NCI-H146 (cell line): ENCODE results near the gene ACSL6.
A peak's percentile ranks its signal among the peaks of the same experiment; 100 is the strongest.

Experiments used
- DNase-seq: peaks from one replicate; lab custom pipeline; 2025; lab: John Stamatoyannopoulos, UW

Gene ACSL6

GRCh38 chr5:132016721-132017250 lies 5.3 kb upstream of the ACSL6 start:
- DNase-seq: no peak

DNA sequence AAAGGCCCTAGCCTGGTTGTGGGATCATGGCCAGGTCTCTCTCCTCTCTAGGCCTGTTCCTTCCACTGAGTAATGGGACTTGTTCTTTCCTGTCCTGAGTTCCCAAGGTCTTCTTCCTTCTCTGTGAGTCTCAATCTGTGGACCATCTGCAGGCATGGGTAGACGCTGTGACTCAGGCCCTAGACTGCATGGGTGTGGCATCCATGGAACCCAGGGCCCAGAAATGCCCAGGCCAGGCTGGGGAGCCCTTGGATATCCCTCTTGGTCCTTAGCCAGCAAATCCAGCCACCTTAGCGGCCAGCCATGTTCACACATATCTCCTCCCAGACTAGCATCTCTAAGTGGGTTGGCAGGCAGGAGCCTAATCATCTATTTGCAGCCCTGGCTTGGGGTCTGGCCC lies 2.3 kb upstream of the ACSL6 start:
- DNase-seq: no peak

GRCh38 chr5:132013006-132013689 lies 1.7 kb upstream of the ACSL6 start:
- DNase-seq: no peak

DNA sequence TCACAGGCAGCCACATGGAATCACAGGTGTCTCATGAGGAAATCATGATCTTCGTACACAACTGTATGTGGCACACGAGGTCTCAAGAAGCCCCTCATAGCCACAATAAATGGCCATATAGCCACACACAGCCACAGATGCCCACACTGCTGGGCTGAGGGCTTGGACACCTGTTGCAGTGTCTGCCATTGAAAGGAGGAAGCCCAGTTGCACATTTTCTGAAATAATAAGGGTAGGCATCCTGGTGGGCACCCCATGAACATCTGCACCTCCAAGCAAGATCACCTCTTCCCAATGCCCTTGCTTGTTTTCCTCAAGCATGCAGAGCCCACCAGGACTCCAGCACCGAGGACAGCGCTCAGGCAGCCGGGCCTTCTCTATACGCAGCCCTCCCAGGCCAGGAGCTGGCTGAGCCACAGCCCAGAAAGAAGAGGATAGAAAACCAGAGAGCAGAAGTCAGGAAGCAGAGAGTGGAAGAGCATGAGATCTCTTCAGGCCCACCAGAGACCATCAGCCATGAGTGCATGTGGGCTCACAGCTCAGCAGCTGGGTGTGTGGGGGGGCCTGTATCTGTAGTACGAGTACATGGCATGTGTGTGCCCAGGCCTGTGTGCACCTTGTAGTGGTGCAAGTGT lies 1.0 kb upstream of the ACSL6 start:
- no peak for DNase-seq

DNA sequence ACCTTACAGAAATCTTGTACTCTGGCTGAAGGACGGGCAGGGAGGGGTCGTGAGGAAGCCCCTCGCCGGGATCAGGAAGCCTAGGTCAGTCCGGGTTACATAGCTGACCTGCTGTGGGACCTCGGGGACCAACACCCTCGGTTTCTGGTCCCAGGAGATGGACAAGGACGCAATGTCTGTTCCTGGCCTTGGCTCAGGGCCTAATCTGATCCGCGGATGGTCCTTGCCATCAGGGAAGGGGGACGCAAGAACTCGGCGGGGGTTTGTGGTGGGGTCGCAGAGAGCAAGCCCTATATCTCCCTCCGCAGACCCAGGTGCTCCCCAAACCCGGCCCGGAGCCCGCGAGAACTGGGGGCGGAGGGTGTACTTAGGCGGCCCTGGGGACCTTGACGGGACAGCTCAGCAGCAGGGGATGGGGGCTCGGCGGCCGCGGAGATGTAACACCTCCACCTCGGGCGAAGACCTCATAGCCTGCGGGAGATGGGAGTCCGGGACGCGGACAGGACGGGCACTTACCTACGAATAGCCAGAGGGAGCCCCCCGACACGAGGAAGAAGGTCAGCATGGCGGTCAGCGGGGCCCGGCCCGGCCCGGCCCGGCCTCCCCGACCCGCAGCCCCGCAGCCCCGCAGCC lies 353 bp downstream of the ACSL6 start:
- DNase-seq: no peak

DNA sequence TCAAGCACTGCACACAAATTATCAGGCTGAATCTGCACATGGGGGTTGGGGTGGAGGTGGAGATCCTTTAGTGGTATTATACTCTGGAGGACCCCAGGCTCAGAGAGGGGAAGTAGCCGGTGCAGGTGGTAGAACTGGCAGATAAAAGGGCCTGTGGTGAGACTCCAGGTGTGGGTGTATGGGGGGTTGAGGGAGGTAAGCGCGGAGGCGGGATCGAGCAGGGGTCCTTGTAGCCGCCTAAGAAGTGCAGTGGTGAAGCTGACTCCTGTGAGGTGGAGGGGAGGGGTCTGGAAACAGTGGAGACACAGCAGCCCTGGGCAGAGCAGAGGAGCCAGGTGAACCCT lies 841 bp downstream of the ACSL6 start:
- DNase-seq: no peak

DNA sequence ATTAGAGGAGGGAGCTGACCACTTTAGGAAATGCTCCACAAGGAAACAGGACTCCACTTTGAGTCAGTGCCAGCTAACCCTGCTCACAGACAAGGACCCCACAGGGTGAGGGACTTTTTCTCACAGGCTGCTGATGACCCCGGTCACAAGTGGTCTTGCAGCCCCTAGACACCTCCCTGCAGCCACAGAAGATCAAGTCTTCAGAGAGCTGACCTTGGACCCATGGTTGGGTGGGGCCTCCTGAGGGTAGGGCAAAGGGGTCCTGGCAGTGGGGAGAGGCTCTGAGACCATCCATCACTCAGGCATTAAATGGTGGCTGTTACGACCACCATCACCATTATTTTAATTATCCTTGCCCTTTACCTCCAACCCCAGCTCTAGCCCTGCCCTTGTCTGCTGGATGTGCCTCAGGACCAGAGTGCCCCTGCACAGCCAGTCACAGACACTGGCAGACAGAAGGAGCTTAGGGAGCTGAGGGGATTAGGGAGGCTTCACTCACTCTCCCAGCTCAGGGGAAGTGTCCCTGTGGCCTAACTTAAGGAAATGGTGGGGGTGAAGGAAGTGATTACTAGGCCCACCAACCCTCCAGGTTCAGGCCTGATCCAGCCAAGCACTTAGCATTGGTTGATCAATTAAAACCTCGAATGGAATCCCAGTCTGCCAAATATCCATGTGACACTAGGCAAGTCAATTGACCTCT lies 1.6 kb downstream of the ACSL6 start:
- no peak for DNase-seq

DNA sequence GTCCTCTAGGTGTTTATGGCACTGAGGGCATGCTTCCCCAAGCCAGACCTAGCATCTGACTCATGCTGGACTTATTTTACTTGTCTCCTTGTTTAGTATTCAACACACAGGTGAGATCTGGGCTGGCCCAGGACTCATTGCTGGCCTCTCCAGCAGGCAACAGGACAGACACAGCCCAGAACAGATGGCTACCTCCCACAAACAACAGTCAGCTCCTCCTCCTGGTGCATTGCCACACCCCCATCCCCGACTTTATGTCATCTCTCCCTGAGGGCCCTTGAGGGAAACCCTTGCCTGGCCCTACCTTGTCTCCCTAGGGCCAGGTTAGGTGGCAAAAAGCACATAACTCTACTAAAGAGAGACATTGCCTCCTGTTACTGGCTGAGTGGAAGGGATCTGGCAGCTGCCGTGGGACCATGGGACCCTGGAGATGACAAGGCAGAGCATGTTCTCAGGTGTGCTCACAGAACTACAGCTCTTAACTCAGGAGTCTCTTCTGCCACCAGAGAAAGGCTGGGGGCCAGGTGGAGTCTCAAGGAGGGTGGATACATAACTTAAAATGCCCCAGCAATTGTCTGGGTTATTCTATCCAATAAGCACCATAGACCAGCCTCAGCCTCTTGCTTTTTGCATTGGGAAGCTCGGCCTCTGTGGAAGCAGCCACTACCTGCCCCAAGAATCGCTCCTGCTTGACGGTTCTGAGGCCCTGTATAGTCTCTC lies 2.3 kb downstream of the ACSL6 start:
- no peak for DNase-seq

- no peak for DNase-seq
Measured at GRCh38 chr5:132008163-132008473, 3.3 kb downstream of the ACSL6 start.

DNA sequence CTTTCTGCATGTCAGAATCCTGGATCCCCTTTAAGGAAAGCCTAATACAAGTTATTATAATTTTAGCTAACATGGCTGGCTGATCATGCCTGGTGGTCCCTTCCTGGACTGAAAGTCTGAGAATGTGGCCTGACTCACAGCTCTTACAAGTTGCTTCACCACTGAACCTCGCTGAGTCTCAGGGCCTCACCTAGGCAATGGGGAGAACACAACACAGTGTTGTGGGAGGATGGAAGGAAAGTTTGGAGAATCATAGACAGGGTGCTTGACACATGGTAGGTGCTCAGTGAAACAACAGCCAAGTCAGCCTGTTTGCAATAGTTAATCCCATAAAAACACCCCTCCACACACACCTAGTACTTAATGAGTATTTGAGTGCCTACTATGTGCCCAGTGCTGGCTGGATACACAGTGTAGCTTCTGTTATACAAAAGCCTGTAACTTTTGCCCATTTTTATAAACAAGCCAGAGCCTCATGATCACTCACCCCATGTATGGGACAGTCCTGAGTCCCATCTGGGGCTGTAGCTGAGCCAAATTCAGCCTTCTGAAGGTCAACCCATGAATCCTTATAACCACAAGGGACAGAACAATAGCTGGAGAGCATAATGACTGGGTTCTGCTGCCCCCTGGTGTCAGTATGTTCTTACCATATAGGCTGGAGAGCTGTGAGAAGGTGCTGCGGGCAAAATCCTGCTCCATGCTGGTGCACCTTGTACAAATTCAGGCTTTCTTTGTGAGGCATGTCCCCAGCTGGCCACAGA lies 3.9 kb downstream of the ACSL6 start:
- DNase-seq: peak; percentile 78

DNA sequence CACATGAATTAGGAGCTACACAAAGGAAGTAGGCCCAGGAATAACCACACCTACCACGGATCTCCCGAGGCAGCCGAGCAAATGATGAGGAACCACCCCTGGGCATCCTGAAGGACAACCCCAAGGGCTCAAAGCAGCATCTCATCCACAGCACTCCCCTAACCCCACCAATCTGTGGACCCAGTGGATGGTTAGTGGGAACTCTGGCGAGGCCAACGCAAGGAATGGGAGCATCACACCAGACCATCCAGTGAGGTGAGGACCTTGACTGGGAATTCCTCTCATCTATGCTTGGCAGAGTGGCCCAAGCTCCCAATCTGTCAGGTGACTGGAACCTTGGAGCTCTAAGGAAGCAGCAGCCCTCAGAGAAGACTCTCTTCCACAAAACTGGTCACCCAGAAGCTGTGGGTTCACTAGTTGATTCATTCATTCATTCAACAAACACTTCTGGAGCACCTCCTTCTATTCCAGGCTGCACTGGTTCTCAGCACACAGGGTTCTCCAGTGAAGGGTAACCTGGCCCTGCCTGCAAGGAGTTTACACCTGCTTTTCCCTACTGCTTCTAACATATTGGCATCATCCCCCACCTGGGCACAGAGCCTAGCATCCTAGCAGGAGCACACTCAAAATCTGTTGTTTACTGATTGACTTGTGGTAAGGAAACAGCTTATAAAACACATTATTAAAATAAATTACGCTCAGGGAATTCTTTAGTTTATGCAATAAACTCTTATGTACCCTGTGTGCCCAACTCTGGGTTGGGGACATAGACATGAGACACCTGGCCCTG lies 4.9 kb downstream of the ACSL6 start:
- DNase-seq: no peak

GRCh38 chr5:132005591-132005990 lies 5.9 kb downstream of the ACSL6 start:
- DNase-seq: no peak

GRCh38 chr5:132003982-132004381 lies 7.5 kb downstream of the ACSL6 start:
- DNase-seq: no peak

DNA sequence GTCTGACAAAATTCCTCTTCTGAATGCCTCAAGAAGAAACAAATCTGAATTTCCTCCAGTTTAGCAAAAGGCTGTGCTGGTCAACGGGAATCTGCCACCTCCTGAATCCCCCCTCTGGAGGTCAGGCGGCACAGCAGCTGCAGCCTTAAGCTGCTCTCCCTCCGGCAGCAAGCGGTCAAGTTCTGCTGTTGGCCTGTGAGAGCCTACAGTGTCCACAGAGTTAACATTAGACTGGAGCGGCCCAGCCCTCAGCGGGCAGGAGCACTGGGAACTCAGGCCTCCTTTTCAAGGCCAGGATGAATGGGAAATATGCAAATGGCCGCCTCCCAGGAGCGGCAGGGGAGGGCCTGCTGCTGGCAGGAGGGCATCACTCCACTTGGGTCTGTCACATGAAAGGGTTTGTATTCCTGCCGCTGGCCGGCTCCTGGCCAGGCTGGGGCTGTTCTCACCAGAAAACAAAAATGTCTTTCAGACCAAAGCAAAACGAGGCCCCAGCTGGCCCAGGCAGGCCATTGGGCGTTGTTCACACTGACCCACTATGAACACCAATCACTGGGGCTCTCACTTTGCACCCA lies 8.2 kb downstream of the ACSL6 start:
- DNase-seq: no peak

DNA sequence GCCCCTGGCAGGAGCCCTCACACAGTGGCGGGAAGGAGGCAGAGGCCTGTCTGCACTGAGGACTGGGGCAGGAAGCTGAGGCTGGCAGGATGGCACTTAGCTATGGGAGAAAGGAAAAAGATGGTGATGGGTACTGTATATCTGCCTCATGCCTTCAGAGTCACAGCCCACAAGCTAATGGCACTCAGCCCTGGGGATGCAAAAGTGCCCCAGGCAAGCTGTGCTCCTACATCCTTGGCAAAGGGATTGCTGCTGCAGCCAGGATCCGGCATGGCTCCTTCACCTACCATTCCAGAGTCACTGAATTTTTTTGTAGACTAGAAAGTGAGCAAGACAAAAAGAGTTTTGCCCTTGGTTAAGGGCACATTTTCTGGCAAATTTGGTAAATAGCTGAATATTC lies 8.7 kb downstream of the ACSL6 start:
- no peak for DNase-seq

DNA sequence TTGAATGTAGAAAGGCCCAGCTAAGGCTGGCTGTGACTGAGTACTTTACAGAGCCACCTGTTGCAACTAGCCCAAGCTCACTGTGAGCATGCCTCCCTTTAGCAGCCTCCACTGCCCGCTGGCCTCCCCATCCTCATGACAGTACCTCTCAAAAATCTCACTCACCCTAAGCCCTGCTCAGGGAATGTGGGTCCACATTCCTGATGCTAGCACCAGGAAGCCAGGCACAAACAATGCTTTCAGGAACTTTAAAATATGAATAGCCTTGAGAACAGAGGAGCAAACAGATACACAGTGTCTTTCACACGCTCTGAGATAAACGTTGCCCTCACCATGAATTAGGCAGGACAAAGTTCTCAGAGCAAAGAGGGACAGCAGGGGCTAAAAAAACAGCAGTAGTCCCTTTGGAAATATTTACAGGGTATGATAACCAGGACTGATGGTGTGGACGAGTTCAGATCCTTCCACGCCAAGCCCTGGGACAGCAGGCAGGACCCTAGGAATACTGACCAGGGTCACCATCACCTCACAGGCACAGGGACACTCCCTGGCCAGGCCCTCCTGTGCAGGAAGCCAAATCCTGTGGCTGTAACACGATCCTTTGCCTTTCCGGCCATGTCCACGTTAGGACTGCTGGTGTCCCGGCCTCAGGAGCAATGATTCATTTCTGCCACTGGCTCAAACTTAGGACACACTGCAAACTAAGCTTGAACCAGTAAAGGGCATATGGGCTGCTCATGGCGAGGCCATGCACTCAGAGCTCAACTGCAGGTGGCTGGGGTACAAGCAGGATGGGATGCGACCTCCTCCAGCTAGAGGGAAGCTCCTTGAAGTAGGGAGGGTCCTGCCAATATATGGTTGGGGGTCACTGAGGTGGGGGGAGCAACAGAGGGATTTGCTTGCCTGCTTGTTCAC lies 9.6 kb downstream of the ACSL6 start:
- no peak for DNase-seq

DNA sequence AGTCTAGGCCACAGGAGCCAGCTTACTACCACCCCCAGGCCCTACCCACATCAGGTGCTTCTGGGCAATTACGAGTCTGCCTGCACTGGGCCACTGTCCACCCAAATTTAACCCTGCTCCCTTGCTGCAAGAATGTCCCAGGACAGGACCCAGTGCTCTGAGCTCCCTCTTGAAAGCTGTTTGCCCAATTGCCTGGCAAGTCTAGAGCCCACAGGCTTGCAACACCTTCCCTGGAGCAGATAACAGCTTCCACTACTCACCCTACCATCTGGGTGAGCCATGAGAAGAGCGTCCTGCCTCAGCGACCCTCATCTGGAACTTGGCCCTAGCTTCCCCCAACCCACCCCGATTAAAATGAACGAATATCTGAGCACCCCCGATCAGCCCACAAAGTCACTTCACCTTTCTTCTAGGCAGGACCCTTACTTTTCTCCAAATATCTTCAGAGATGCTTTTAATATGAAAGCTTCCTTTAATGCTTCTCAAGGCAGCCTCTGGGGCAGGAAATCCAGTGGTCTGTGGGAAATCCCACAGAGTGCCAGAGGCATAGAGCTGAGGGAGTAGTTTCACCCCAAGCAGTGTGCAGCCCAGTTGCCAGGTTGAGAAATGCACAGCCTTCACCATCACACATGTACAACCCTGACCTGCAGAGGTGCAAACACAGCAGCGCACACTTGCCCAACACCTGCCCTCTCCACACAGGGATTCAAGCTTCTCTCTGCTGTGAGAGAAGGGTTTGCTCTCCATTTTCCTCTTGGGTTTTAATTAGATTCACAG lies 10.6 kb downstream of the ACSL6 start:
- no peak for DNase-seq

GRCh38 chr5:132000241-132000490 lies 11.3 kb downstream of the ACSL6 start:
- DNase-seq: no peak
